GM23338 (cell line): Measurements from ENCODE around the gene LRIG1. TPM values are rescaled to one million over a fixed set of nuclear protein-coding genes. Genes with fewer than 3 reads are reported as not detected.

Experiments
- ATAC-seq: fragments of 200-7000 bp; cut with Tn5 transposase; 3 replicates; pipeline ENCODE4 v1.9.1; 2020
- DNase-seq: peaks from one replicate; pipeline ENCODE4 v3.0.0-alpha.2; 2015; ENCODE audit warnings: low spot score
- H2AFZ ChIP-seq: fragments of 200-600 bp; sonication (generic); 2 replicates; pipeline ENCODE4 v1.8.0; 2016; ENCODE audit warnings: antibody characterized with exemption, mild to moderate bottlenecking, moderate library complexity
- H3F3A ChIP-seq: fragments of 200-600 bp; sonication (generic); replicated peaks from 2 replicates; pipeline ENCODE4 v1.8.0; 2017; ENCODE audit warnings: antibody characterized with exemption, mixed run types, low read depth
- H3K27ac ChIP-seq: fragments of 200-600 bp; sonication (generic); 2 replicates; pipeline ENCODE4 v1.6.1; 2016; ENCODE audit warnings: low read depth
- H3K27me3 ChIP-seq: fragments of 200-600 bp; sonication (generic); 2 replicates; pipeline ENCODE4 v1.8.0; 2016; ENCODE audit warnings: mild to moderate bottlenecking, mixed run types, moderate library complexity; ENCODE audit not compliant: insufficient read depth
- H3K36me3 ChIP-seq: fragments of 200-600 bp; sonication (generic); 2 replicates; pipeline ENCODE4 v1.8.0; 2016; ENCODE audit warnings: mild to moderate bottlenecking; ENCODE audit not compliant: insufficient read depth
- H3K4me1 ChIP-seq: fragments of 200-600 bp; sonication (generic); 2 replicates; pipeline ENCODE4 v1.8.0; 2016; ENCODE audit warnings: mild to moderate bottlenecking, moderate library complexity; ENCODE audit not compliant: insufficient read depth
- H3K4me2 ChIP-seq: fragments of 200-600 bp; sonication (generic); 2 replicates; pipeline ENCODE4 v1.7.1; 2017; ENCODE audit warnings: mixed run types
- H3K4me3 ChIP-seq: fragments of 200-600 bp; sonication (generic); 2 replicates; pipeline ENCODE4 v1.6.1; 2016; ENCODE audit warnings: mixed run types
- H3K79me2 ChIP-seq: fragments of 200-600 bp; sonication (generic); replicated peaks from 2 replicates; pipeline ENCODE4 v1.8.0; 2017; ENCODE audit warnings: mild to moderate bottlenecking; ENCODE audit not compliant: insufficient read depth
- H3K9me2 ChIP-seq: fragments of 200-600 bp; sonication (generic); 2 replicates; pipeline ENCODE4 v1.8.0; 2017; ENCODE audit not compliant: insufficient read depth
- H4K20me1 ChIP-seq: fragments of 200-600 bp; sonication (generic); replicated peaks from 2 replicates; pipeline ENCODE4 v1.8.0; 2017; ENCODE audit warnings: mild to moderate bottlenecking; ENCODE audit not compliant: insufficient read depth
- H3K27ac Mint-ChIP-seq: 2 replicates; pipeline ENCODE4 v1.8.0; 2020; ENCODE audit warnings: inconsistent platforms, mild to moderate bottlenecking, moderate library complexity, mixed read lengths
- H3K27me3 Mint-ChIP-seq: 3 replicates; pipeline ENCODE4 v1.8.0; 2022; ENCODE audit warnings: low read depth, mild to moderate bottlenecking, moderate library complexity, mixed read lengths, inconsistent platforms; ENCODE audit not compliant: insufficient read depth, poor library complexity
- H3K36me3 Mint-ChIP-seq: 3 replicates; pipeline ENCODE4 v1.8.0; 2021; ENCODE audit warnings: low read depth, mild to moderate bottlenecking, inconsistent platforms, moderate library complexity, mixed read lengths
- H3K4me1 Mint-ChIP-seq: 3 replicates; pipeline ENCODE4 v1.8.0; 2020; ENCODE audit warnings: mild to moderate bottlenecking, inconsistent platforms, mixed read lengths
- H3K4me3 Mint-ChIP-seq: 3 replicates; pipeline ENCODE4 v1.8.0; 2021; ENCODE audit warnings: moderate library complexity, mild to moderate bottlenecking, inconsistent platforms, mixed read lengths
- H3K9me3 Mint-ChIP-seq: 3 replicates; pipeline ENCODE4 v1.8.0; 2020; ENCODE audit warnings: moderate library complexity, mild to moderate bottlenecking, inconsistent platforms, mixed read lengths
- CREB1 ChIP-seq: fragments of 250-450 bp; sonication (Bioruptor Pico); IDR thresholded peaks from 2 replicates; pipeline ENCODE4 v1.5.0; 2020; ENCODE audit warnings: low read depth, mild to moderate bottlenecking, moderate library complexity
- EZH2 ChIP-seq: fragments of 200-600 bp; sonication (generic); IDR thresholded peaks from one replicate; pipeline ENCODE4 v1.8.0; 2017; ENCODE audit warnings: antibody characterized with exemption, mild to moderate bottlenecking, low read depth; ENCODE audit not compliant: unreplicated experiment
- EZH2phosphoT487 ChIP-seq: fragments of 200-600 bp; sonication (generic); IDR thresholded peaks from one replicate; pipeline ENCODE4 v1.8.1; 2018; ENCODE audit warnings: antibody characterized with exemption; ENCODE audit not compliant: unreplicated experiment
- JUNB ChIP-seq: IDR thresholded peaks from one replicate; pipeline ENCODE4 v1.6.1; 2016; ENCODE audit warnings: antibody characterized with exemption; ENCODE audit not compliant: unreplicated experiment
- NANOG ChIP-seq: IDR thresholded peaks from 2 replicates; pipeline ENCODE4 v1.6.1; 2016; ENCODE audit warnings: antibody characterized with exemption, borderline replicate concordance
- POLR2AphosphoS5 ChIP-seq: IDR thresholded peaks from 2 replicates; pipeline ENCODE4 v1.6.1; 2016; ENCODE audit warnings: antibody characterized with exemption, low read depth
- STAT1 ChIP-seq: IDR thresholded peaks from one replicate; pipeline ENCODE4 v1.6.1; 2016; ENCODE audit warnings: antibody characterized with exemption; ENCODE audit not compliant: unreplicated experiment
- ZNF114 ChIP-seq: fragments of 250-450 bp; sonication (Bioruptor Pico); IDR thresholded peaks from 2 replicates; pipeline ENCODE4 v1.5.0; 2020; ENCODE audit warnings: mild to moderate bottlenecking, moderate library complexity
- ZNF331 ChIP-seq: fragments of 250-450 bp; sonication (Bioruptor Pico); IDR thresholded peaks from 2 replicates; pipeline ENCODE4 v1.5.0; 2020; ENCODE audit warnings: low read depth, mild to moderate bottlenecking, moderate library complexity
- polyA plus RNA-seq: library from polyadenylated mRNA; unstranded; fragments of >200 nt; fragmentation: Nextera tagmentation; extraction: Ambion mirVana; gene quantifications from 2 replicates; pipeline ENCODE4 v1.2.1, GENCODE V29; 2016
- total RNA-seq: library from RNA; depleted of rRNA; stranded (reverse); fragments of >200 nt; shearing (Covaris generic); gene quantifications from 2 replicates; pipeline ENCODE4 v1.2.3, GENCODE V29; 2014
- TF ChIP-seq, protein P1 (sequence below), 2 experiments: fragments of 200-600 bp in 1 of 2; sonication (generic) in 1 of 2; conservative IDR thresholded peaks; 2 replicates each; pipeline versions ENCODE4 v1.5.1 to v1.6.1; 2016 to 2017; ENCODE audit warnings: antibody characterized with exemption in 2 of 2, low read depth in 2 of 2, mild to moderate bottlenecking in 2 of 2, moderate library complexity in 1 of 2
- TF ChIP-seq, protein P2 (sequence below): fragments of 250-450 bp; sonication (Bioruptor Pico); IDR thresholded peaks from 2 replicates; pipeline ENCODE4 v1.5.0; 2020; ENCODE audit warnings: mild to moderate bottlenecking, moderate library complexity
- TF ChIP-seq, protein P3 (sequence below): IDR thresholded peaks from one replicate; pipeline ENCODE4 v1.6.1; 2018; ENCODE audit warnings: antibody characterized with exemption; ENCODE audit not compliant: unreplicated experiment
- TF ChIP-seq, protein P4 (sequence below): IDR thresholded peaks from 2 replicates; pipeline ENCODE4 v1.6.1; 2016; ENCODE audit warnings: antibody characterized with exemption

The LRIG1 gene
- total and polyA plus RNA-seq, 2 experiments from 2014 or later = 40.0 to 134 TPM

DNA sequence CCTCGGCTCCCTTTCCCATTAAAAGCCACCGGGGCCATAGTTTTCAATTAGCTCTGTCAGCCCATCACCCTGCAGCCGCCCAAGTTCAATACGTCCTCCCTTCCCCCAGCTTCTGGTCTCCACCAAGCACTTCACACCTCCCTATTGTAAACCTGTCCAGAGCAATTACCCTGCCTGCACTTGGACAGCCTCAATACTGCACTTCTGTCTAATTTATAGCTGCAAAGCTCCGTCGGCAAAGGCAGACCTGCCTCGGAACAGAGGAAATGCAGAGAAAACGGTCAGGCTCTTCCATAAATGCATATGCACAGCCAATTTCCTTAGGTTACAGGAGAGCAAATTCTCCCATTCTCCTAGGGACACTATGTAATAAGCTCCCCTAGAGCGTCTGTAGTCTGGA lies 21.9 kb downstream of the LRIG1 start:
- Mint-ChIP-seq H3K27me3 (peaks cover 4% of the 10 kb centered on the region), H3K4me1 (peaks cover 16% of the 10 kb centered on the region), H3K27ac (peak overlapping the region; percentile 85), H3K36me3 (no peaks in the 10 kb centered on the region), H3K9me3 (no peaks in the 10 kb centered on the region), H3K4me3 (peak overlapping the region; percentile 44)
- DNase-seq = no peak
- ATAC-seq = peak; percentile 11
- H3K36me3 ChIP-seq = no peaks in the 10 kb centered on the region
- peaks cover 100% of the 10 kb centered on the region for H3K4me1 ChIP-seq
- H3K27ac ChIP-seq = no peak overlapping the region
- H3K4me3 ChIP-seq = peak overlapping the region; percentile 43
- no peaks in the 10 kb centered on the region for H3F3A ChIP-seq
- TF ChIP-seq EZH2 = no peak
- TF ChIP-seq, protein P1, sequence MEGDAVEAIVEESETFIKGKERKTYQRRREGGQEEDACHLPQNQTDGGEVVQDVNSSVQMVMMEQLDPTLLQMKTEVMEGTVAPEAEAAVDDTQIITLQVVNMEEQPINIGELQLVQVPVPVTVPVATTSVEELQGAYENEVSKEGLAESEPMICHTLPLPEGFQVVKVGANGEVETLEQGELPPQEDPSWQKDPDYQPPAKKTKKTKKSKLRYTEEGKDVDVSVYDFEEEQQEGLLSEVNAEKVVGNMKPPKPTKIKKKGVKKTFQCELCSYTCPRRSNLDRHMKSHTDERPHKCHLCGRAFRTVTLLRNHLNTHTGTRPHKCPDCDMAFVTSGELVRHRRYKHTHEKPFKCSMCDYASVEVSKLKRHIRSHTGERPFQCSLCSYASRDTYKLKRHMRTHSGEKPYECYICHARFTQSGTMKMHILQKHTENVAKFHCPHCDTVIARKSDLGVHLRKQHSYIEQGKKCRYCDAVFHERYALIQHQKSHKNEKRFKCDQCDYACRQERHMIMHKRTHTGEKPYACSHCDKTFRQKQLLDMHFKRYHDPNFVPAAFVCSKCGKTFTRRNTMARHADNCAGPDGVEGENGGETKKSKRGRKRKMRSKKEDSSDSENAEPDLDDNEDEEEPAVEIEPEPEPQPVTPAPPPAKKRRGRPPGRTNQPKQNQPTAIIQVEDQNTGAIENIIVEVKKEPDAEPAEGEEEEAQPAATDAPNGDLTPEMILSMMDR (conservative IDR thresholded peaks at IDR 0.05; ENCODE audit: low read depth in 2 of 2) = no peak
- TF ChIP-seq, protein P2, sequence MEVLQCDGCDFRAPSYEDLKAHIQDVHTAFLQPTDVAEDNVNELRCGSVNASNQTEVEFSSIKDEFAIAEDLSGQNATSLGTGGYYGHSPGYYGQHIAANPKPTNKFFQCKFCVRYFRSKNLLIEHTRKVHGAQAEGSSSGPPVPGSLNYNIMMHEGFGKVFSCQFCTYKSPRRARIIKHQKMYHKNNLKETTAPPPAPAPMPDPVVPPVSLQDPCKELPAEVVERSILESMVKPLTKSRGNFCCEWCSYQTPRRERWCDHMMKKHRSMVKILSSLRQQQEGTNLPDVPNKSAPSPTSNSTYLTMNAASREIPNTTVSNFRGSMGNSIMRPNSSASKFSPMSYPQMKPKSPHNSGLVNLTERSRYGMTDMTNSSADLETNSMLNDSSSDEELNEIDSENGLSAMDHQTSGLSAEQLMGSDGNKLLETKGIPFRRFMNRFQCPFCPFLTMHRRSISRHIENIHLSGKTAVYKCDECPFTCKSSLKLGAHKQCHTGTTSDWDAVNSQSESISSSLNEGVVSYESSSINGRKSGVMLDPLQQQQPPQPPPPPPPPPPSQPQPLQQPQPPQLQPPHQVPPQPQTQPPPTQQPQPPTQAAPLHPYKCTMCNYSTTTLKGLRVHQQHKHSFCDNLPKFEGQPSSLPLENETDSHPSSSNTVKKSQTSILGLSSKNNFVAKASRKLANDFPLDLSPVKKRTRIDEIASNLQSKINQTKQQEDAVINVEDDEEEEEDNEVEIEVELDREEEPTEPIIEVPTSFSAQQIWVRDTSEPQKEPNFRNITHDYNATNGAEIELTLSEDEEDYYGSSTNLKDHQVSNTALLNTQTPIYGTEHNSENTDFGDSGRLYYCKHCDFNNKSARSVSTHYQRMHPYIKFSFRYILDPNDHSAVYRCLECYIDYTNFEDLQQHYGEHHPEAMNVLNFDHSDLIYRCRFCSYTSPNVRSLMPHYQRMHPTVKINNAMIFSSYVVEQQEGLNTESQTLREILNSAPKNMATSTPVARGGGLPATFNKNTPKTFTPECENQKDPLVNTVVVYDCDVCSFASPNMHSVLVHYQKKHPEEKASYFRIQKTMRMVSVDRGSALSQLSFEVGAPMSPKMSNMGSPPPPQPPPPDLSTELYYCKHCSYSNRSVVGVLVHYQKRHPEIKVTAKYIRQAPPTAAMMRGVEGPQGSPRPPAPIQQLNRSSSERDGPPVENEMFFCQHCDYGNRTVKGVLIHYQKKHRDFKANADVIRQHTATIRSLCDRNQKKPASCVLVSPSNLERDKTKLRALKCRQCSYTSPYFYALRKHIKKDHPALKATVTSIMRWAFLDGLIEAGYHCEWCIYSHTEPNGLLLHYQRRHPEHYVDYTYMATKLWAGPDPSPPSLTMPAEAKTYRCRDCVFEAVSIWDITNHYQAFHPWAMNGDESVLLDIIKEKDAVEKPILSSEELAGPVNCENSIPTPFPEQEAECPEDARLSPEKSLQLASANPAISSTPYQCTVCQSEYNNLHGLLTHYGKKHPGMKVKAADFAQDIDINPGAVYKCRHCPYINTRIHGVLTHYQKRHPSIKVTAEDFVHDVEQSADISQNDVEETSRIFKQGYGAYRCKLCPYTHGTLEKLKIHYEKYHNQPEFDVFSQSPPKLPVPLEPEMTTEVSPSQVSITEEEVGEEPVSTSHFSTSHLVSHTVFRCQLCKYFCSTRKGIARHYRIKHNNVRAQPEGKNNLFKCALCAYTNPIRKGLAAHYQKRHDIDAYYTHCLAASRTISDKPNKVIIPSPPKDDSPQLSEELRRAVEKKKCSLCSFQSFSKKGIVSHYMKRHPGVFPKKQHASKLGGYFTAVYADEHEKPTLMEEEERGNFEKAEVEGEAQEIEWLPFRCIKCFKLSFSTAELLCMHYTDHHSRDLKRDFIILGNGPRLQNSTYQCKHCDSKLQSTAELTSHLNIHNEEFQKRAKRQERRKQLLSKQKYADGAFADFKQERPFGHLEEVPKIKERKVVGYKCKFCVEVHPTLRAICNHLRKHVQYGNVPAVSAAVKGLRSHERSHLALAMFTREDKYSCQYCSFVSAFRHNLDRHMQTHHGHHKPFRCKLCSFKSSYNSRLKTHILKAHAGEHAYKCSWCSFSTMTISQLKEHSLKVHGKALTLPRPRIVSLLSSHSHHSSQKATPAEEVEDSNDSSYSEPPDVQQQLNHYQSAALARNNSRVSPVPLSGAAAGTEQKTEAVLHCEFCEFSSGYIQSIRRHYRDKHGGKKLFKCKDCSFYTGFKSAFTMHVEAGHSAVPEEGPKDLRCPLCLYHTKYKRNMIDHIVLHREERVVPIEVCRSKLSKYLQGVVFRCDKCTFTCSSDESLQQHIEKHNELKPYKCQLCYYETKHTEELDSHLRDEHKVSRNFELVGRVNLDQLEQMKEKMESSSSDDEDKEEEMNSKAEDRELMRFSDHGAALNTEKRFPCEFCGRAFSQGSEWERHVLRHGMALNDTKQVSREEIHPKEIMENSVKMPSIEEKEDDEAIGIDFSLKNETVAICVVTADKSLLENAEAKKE (CRISPR knock-in tag) = no peak
- no peak for TF ChIP-seq NANOG
- no peak for TF ChIP-seq CREB1 (CRISPR knock-in tag)
- no peak for TF ChIP-seq STAT1
- TF ChIP-seq, protein P3, sequence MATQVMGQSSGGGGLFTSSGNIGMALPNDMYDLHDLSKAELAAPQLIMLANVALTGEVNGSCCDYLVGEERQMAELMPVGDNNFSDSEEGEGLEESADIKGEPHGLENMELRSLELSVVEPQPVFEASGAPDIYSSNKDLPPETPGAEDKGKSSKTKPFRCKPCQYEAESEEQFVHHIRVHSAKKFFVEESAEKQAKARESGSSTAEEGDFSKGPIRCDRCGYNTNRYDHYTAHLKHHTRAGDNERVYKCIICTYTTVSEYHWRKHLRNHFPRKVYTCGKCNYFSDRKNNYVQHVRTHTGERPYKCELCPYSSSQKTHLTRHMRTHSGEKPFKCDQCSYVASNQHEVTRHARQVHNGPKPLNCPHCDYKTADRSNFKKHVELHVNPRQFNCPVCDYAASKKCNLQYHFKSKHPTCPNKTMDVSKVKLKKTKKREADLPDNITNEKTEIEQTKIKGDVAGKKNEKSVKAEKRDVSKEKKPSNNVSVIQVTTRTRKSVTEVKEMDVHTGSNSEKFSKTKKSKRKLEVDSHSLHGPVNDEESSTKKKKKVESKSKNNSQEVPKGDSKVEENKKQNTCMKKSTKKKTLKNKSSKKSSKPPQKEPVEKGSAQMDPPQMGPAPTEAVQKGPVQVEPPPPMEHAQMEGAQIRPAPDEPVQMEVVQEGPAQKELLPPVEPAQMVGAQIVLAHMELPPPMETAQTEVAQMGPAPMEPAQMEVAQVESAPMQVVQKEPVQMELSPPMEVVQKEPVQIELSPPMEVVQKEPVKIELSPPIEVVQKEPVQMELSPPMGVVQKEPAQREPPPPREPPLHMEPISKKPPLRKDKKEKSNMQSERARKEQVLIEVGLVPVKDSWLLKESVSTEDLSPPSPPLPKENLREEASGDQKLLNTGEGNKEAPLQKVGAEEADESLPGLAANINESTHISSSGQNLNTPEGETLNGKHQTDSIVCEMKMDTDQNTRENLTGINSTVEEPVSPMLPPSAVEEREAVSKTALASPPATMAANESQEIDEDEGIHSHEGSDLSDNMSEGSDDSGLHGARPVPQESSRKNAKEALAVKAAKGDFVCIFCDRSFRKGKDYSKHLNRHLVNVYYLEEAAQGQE = no peak
- TF ChIP-seq, protein P4, sequence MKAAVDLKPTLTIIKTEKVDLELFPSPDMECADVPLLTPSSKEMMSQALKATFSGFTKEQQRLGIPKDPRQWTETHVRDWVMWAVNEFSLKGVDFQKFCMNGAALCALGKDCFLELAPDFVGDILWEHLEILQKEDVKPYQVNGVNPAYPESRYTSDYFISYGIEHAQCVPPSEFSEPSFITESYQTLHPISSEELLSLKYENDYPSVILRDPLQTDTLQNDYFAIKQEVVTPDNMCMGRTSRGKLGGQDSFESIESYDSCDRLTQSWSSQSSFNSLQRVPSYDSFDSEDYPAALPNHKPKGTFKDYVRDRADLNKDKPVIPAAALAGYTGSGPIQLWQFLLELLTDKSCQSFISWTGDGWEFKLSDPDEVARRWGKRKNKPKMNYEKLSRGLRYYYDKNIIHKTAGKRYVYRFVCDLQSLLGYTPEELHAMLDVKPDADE = no peak
- no peak for TF ChIP-seq JUNB
- no peak for TF ChIP-seq ZNF114 (CRISPR knock-in tag)
- no peak for TF ChIP-seq EZH2phosphoT487
- no peak for TF ChIP-seq POLR2AphosphoS5
- TF ChIP-seq ZNF331 (CRISPR knock-in tag) = no peak
- no peaks in the 10 kb centered on the region for H3K27me3 ChIP-seq
- H3K4me2 ChIP-seq = peak overlapping the region; percentile 76
- no peak overlapping the region for H2AFZ ChIP-seq
- H3K79me2 ChIP-seq = peaks cover 100% of the 10 kb centered on the region
- H4K20me1 ChIP-seq = peaks cover 71% of the 10 kb centered on the region
- no peaks in the 10 kb centered on the region for H3K9me2 ChIP-seq
